ENCODE data around the gene TCERG1L. TPM values are rescaled to one million over a fixed set of nuclear protein-coding genes. Genes with fewer than 3 reads are reported as not detected.

TCERG1L gene
- total RNA-seq, 1 donor from 2014 or later, result 0.91 TPM

GRCh38 chr10:131207584-131208532, 103.7 kb downstream of the TCERG1L start:
- peak; percentile 33 for DNase-seq (ENCODE audit: low spot score)

GRCh38 chr10:131207176-131207575, 104.3 kb downstream of the TCERG1L start:
- DNase-seq (ENCODE audit: low spot score), result peak; percentile 29

GRCh38 chr10:131206111-131206995, 105.2 kb downstream of the TCERG1L start:
- DNase-seq (ENCODE audit: low spot score), result peak; percentile 20

GRCh38 chr10:131205556-131205955, 106.0 kb downstream of the TCERG1L start:
- DNase-seq (ENCODE audit: low spot score), result peak; percentile 28

GRCh38 chr10:131204406-131205152, 106.9 kb downstream of the TCERG1L start:
- peak; percentile 31 for DNase-seq (ENCODE audit: low spot score)

- DNase-seq (ENCODE audit: low spot score), result peak; percentile 25
These were observed 107.8 kb downstream of the TCERG1L start for GRCh38 chr10:131203456-131204357.

GRCh38 chr10:131202990-131203389, 108.5 kb downstream of the TCERG1L start:
- DNase-seq (ENCODE audit: low spot score), result no peak

GRCh38 chr10:131201741-131202515, 109.6 kb downstream of the TCERG1L start:
- peak; percentile 38 for DNase-seq (ENCODE audit: low spot score)

GRCh38 chr10:131200856-131201470, 110.6 kb downstream of the TCERG1L start:
- peak; percentile 33 for DNase-seq (ENCODE audit: low spot score)

GRCh38 chr10:131199646-131200045, 111.9 kb downstream of the TCERG1L start:
- peak; percentile 23 for DNase-seq (ENCODE audit: low spot score)

- DNase-seq (ENCODE audit: low spot score), result peak; percentile 34
These were observed 112.7 kb downstream of the TCERG1L start for GRCh38 chr10:131198843-131199242.

- peak; percentile 29 for DNase-seq (ENCODE audit: low spot score)
These were observed 113.1 kb downstream of the TCERG1L start for GRCh38 chr10:131198401-131198800.

GRCh38 chr10:131196176-131196885, 115.2 kb downstream of the TCERG1L start:
- DNase-seq (ENCODE audit: low spot score), result peak; percentile 20

- DNase-seq (ENCODE audit: low spot score), result peak; percentile 29
These were observed 115.9 kb downstream of the TCERG1L start for GRCh38 chr10:131195558-131196159.

GRCh38 chr10:131195116-131195515, 116.4 kb downstream of the TCERG1L start:
- DNase-seq (ENCODE audit: low spot score), result no peak

- DNase-seq (ENCODE audit: low spot score), result peak; percentile 20
These were observed 117.6 kb downstream of the TCERG1L start for GRCh38 chr10:131193923-131194322.

GRCh38 chr10:131188494-131188893, 123.0 kb downstream of the TCERG1L start:
- DNase-seq (ENCODE audit: low spot score), result no peak

GRCh38 chr10:131187926-131188325, 123.6 kb downstream of the TCERG1L start:
- peak; percentile 20 for DNase-seq (ENCODE audit: low spot score)
